Endometrial microvascular endothelial cells (primary cell): Measurements from ENCODE around the gene ZC3H6. TPM values are rescaled to one million over a fixed set of nuclear protein-coding genes. Genes with fewer than 3 reads are reported as not detected.

ENCODE experiments used
- total RNA-seq: library from RNA; depleted of rRNA; stranded (reverse); fragments of >200 nt; gene quantifications from one replicate; pipeline ENCODE4 v1.2.3, GENCODE V29; 2015; ENCODE audit errors: inconsistent ontology term

ZC3H6 gene
- total RNA-seq, 1 donor from 2014 or later = 1.0 TPM

Other genes starting within 250 kb of the ZC3H6 start
- 79.4 TPM for gene TMEM87B, start 220.3 kb upstream of the ZC3H6 start, total RNA-seq
- 3.2 TPM for gene FBLN7, start 137.2 kb upstream of the ZC3H6 start, total RNA-seq
- gene ZC3H8, start 20.6 kb upstream of the ZC3H6 start, total RNA-seq = 2.0 TPM
- 4.0 TPM for gene RGPD8, start 158.0 kb downstream of the ZC3H6 start, total RNA-seq
- 47.6 TPM for gene TTL, start 206.6 kb downstream of the ZC3H6 start, total RNA-seq